Prostate gland (tissue), 2 donors: Measurements from ENCODE around the gene CECR2.

Source experiments
- POLR2A ChIP-seq: fragments of 450-650 bp; IDR thresholded peaks from one replicate; pipeline ENCODE4 v1.6.1; 2016; ENCODE audit warnings: antibody characterized with exemption, mild to moderate bottlenecking
- TF ChIP-seq, protein P1 (sequence below), 4 experiments: fragments of 200-600 bp in 2 of 4; fragments of 450-650 bp in 2 of 4; sonication (generic) in 2 of 4; IDR thresholded peaks; 1 replicate in 3 of 4; 2 replicates in 1 of 4; pipeline ENCODE4 v1.5.1; 2016 to 2019; ENCODE audit warnings: antibody characterized with exemption in 4 of 4, mild to moderate bottlenecking in 2 of 4, moderate library complexity in 2 of 4

DNA sequence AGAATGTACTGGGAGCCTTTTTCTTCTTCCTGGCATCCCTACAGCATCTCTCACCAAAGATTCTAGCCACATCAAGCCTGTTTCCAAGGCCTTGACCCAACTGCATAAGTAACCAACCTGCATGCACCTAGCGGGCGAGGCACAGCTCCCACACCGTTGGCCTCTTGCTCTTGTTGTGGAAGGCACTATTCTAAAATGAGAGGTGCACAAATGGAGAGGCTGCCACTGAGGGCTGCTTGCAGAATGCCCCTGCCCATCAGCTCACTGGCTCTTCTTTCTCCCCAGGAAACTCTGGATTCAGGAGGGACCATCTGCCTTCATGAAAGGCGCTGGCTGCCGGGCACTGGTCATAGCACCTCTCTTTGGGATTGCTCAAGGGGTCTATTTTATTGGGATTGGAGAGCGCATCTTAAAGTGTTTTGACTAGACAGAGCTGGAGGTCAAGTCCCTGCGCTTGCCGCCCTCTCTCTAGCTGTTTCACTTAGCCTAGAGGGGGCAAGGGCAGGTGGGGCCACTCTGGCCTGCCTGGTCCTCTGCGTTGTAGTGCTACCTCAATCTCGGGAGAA, 220.6 kb downstream of the CECR2 start:
- TF ChIP-seq, protein P1, sequence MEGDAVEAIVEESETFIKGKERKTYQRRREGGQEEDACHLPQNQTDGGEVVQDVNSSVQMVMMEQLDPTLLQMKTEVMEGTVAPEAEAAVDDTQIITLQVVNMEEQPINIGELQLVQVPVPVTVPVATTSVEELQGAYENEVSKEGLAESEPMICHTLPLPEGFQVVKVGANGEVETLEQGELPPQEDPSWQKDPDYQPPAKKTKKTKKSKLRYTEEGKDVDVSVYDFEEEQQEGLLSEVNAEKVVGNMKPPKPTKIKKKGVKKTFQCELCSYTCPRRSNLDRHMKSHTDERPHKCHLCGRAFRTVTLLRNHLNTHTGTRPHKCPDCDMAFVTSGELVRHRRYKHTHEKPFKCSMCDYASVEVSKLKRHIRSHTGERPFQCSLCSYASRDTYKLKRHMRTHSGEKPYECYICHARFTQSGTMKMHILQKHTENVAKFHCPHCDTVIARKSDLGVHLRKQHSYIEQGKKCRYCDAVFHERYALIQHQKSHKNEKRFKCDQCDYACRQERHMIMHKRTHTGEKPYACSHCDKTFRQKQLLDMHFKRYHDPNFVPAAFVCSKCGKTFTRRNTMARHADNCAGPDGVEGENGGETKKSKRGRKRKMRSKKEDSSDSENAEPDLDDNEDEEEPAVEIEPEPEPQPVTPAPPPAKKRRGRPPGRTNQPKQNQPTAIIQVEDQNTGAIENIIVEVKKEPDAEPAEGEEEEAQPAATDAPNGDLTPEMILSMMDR (IDR thresholded peaks at IDR 0.05): no peak
- no peak for TF ChIP-seq POLR2A
